ES-I3 (cell line): ENCODE data around the gene F8.
A peak's percentile ranks its signal among the peaks of the same experiment; 100 is the strongest.
"Not testable (repeated sequence)": the region's sequence is repeated elsewhere in the genome, so short reads cannot be mapped to it uniquely, and the experiment has no call there.

Experiments used
- H3K36me3 ChIP-seq: 2 replicates; pipeline ENCODE4 v1.6.1; 2013; ENCODE audit warnings: mild to moderate bottlenecking, low read length, control low read depth, moderate library complexity; ENCODE audit not compliant: insufficient read depth
- H3K4me1 ChIP-seq: 2 replicates; pipeline ENCODE4 v1.6.1; 2013; ENCODE audit warnings: mild to moderate bottlenecking, control low read depth, low read length; ENCODE audit not compliant: insufficient read depth
- H3K9ac ChIP-seq: 2 replicates; pipeline ENCODE4 v1.6.1; 2013; ENCODE audit warnings: low read depth, mild to moderate bottlenecking, low read length, moderate library complexity
- H3K9me3 ChIP-seq: 2 replicates; pipeline ENCODE4 v1.6.1; 2013; ENCODE audit warnings: mild to moderate bottlenecking, low read length, moderate library complexity; ENCODE audit not compliant: control insufficient read depth, insufficient read depth

The F8 gene

GRCh38 chrX:154986826-154987575 is 35.5 kb downstream of the F8 start:
- Histone ChIP-seq H3K9ac (no peak overlapping the region), H3K36me3 (no peaks in the 10 kb centered on the region), H3K4me1 (no peaks in the 10 kb centered on the region), H3K9me3 (no peaks in the 10 kb centered on the region)

- no peak overlapping the region for H3K9ac ChIP-seq
- H3K36me3 ChIP-seq: no peaks in the 10 kb centered on the region
- H3K9me3 ChIP-seq: no peaks in the 10 kb centered on the region; the same call in 1 of the 2 replicates
- H3K4me1 ChIP-seq: no peaks in the 10 kb centered on the region; the same call in 1 of the 2 replicates
These were observed 41.5 kb downstream of the F8 start for GRCh38 chrX:154981116-154981411.

- Histone ChIP-seq H3K9me3 (no peaks in the 10 kb centered on the region; the same call in 1 of the 2 replicates), H3K36me3 (no peaks in the 10 kb centered on the region), H3K9ac (no peak overlapping the region; the same call in 1 of the 2 replicates), H3K4me1 (no peaks in the 10 kb centered on the region; the same call in 1 of the 2 replicates)
These were observed 42.0 kb downstream of the F8 start for GRCh38 chrX:154980330-154981115.

GRCh38 chrX:154979629-154980028 is 42.9 kb downstream of the F8 start:
- Histone ChIP-seq H3K9ac (no peak overlapping the region), H3K9me3 (no peaks in the 10 kb centered on the region; the same call in 1 of the 2 replicates), H3K4me1 (no peaks in the 10 kb centered on the region; the same call in 1 of the 2 replicates), H3K36me3 (no peaks in the 10 kb centered on the region)

- H3K9me3 ChIP-seq: no peaks in the 10 kb centered on the region
- no peaks in the 10 kb centered on the region for H3K36me3 ChIP-seq
- no peaks in the 10 kb centered on the region for H3K4me1 ChIP-seq
- H3K9ac ChIP-seq: no peak overlapping the region
These were observed 54.2 kb downstream of the F8 start for GRCh38 chrX:154968353-154968752.

GRCh38 chrX:154967603-154968002 is 54.9 kb downstream of the F8 start:
- H3K9me3 ChIP-seq: no peaks in the 10 kb centered on the region
- no peaks in the 10 kb centered on the region for H3K4me1 ChIP-seq
- no peak overlapping the region for H3K9ac ChIP-seq
- no peaks in the 10 kb centered on the region for H3K36me3 ChIP-seq

GRCh38 chrX:154961947-154962346 is 60.6 kb downstream of the F8 start:
- H3K36me3 ChIP-seq: no peaks in the 10 kb centered on the region
- no peaks in the 10 kb centered on the region; the same call in 1 of the 2 replicates for H3K9me3 ChIP-seq
- H3K4me1 ChIP-seq: no peaks in the 10 kb centered on the region
- no peak overlapping the region for H3K9ac ChIP-seq

GRCh38 chrX:154955799-154956198 is 66.7 kb downstream of the F8 start:
- not testable (repeated sequence) for H3K4me1 ChIP-seq, H3K9ac ChIP-seq, H3K36me3 ChIP-seq
- peaks cover 10% of the 10 kb centered on the region; the same call in 1 of the 2 replicates for H3K9me3 ChIP-seq

- H3K4me1 ChIP-seq, H3K36me3 ChIP-seq, H3K9me3 ChIP-seq, H3K9ac ChIP-seq: not testable (repeated sequence)
These were observed 83.3 kb downstream of the F8 start for GRCh38 chrX:154939265-154939664.

GRCh38 chrX:154924771-154925170 is 97.8 kb downstream of the F8 start:
- H3K36me3 ChIP-seq, H3K9me3 ChIP-seq, H3K4me1 ChIP-seq, H3K9ac ChIP-seq: not testable (repeated sequence)

GRCh38 chrX:154918060-154918483 is 104.5 kb downstream of the F8 start:
- Histone ChIP-seq H3K9me3 (no peaks in the 10 kb centered on the region), H3K9ac (peak overlapping the region; percentile 21; the same call in 1 of the 2 replicates), H3K4me1 (no peaks in the 10 kb centered on the region), H3K36me3 (no peaks in the 10 kb centered on the region)

- Histone ChIP-seq H3K4me1 (no peaks in the 10 kb centered on the region), H3K36me3 (no peaks in the 10 kb centered on the region), H3K9ac (no peak overlapping the region), H3K9me3 (no peaks in the 10 kb centered on the region)
These were observed 108.5 kb downstream of the F8 start for GRCh38 chrX:154914052-154914451.

- H3K9me3 ChIP-seq, H3K9ac ChIP-seq, H3K4me1 ChIP-seq, H3K36me3 ChIP-seq: not testable (repeated sequence)
These were observed 112.0 kb downstream of the F8 start for GRCh38 chrX:154910528-154910927.

GRCh38 chrX:154910048-154910447 is 112.5 kb downstream of the F8 start:
- not testable (repeated sequence) for H3K9me3 ChIP-seq, H3K36me3 ChIP-seq, H3K9ac ChIP-seq, H3K4me1 ChIP-seq

GRCh38 chrX:154908821-154909220 is 113.7 kb downstream of the F8 start:
- no peaks in the 10 kb centered on the region for H3K9me3 ChIP-seq
- no peaks in the 10 kb centered on the region for H3K36me3 ChIP-seq
- no peaks in the 10 kb centered on the region for H3K4me1 ChIP-seq
- H3K9ac ChIP-seq: no peak overlapping the region
